NOMO-1 treated with dmso at 0.1 percent for 144 hours (cell line): ENCODE measurements around the gene SHD.

Source experiments
- DNase-seq: peaks from one replicate; lab custom pipeline; 2025; ENCODE audit not compliant: unreplicated experiment; lab: John Stamatoyannopoulos, UW

SHD gene

DNA sequence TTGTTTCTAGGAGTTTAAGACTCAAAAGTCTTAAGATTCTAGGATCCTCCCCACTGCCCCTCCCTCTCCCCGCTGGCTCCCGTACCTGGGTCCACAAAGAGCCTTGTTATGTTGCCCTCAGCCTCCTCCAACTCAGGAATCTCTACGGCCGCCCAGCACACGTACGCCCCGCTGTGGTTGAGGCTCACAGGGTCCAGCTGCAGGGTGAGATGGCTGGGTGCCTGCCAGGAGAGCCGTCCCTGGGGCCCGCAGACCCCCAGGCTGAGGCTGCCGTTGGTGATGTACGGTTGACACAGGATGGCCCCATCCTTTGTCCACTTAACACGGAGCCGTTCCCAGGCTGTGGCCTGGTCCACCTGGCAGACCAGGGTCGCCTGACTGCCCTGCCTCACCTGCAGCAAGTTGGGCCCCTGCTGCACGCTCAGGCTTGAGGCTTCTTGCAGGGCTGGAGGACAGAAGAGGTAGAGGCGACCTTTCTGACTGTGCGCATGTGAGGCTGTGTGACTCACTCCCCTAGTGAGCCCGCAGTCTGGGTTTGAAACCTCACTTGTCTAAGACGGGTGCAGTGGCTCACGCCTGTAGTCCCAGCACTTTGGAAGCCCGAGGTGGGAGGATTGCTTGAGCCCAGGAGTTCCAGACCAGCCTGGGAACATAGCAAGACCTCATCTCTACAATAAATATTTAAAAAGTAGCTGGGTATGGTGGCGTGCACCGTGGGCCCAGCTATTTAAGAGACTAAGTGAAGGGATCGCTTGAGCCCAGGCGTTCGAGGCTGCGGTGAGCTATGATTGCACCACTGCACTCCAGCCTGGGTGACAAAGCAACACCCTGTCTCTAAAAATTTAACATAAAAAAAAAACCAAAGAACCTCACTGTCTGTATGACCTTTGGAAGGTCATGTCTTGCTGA is 19.1 kb downstream of the SHD start:
- DNase-seq, result no peak

DNA sequence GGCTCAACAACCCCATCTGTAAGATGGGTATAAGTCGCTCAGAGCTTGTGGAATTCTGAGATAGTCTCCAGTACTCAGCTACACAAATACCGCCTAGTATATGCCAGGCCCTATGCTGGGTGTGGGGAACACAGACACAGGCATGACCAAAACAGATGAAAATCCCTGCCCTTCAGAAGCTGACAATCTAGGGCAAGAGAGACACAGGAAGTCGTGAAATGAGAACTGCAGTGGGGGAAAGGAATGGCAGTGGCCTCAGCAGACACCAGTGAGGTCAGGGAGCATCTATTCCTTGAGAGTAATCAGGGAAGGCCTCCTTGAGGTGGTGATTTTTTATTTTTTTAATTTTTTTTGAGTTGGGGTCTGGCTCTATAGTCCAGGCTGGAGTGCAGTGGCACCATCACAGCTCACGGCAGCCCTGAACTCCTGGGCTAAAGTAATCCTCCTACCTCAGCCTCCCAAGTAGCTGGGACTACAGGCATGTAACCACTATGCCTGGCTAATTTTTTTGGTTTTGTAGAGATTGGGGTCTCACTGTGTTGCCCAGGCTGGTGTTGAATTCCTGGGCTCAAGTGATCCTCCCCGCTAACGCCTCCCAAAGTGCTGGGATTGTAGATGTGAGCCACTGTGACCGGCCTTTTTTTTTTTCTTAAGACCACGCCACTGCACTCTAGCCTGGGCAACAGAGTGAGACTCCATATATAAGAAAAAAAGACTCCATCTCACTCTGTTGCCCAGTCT is 19.9 kb downstream of the SHD start:
- DNase-seq, result no peak

DNA sequence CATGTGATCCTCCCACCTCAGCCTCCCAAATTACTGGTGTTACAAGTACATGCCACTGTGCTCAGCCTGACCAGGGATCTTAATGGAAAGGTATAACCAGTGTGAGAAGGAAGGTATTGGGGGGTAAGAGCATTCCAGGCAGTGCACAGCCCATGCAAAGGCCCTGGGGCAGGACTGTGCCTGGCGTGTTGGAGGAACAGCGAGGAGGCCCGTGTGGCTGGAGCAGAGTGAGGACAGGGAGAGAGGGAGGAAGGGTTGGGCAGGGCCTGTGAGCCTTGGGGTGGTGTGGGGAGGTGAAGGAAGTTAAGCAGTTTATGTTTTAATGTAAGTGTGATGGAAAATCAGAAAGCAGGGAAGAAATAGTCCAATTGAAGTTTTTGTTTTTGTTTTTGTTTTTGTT is 21.5 kb downstream of the SHD start:
- no peak for DNase-seq

DNA sequence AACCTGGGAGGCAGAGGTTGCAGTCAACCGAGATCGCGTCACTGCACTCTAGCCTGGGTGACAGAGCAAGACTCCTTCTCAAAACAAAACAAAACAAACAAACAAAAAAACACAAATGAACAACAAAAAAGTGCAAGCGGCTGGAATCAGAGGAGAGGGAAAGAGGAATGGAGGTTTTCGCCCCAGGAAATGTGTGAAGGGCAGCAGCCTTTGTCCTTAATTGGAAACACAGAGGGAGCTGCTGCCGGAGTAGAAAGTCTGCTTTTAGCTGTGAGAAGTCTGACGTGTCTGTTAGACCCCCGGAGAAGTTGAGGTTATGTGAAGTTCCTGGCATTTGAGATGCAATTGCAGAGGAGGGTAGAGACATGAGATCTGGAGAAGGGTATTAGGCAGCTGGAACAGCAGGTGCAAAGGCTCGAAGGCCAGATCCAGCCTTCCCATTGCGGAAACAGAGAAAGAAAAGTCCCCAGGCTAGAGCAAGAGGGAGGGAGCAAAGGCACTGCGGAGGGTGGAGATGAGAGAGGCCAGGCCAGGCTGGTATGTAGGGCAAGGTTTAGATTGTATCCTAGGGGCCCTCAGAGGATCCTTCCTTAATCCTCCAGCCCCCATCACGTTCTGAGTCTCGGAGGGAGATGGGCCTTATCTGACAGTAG is 22.6 kb downstream of the SHD start:
- DNase-seq, result no peak

DNA sequence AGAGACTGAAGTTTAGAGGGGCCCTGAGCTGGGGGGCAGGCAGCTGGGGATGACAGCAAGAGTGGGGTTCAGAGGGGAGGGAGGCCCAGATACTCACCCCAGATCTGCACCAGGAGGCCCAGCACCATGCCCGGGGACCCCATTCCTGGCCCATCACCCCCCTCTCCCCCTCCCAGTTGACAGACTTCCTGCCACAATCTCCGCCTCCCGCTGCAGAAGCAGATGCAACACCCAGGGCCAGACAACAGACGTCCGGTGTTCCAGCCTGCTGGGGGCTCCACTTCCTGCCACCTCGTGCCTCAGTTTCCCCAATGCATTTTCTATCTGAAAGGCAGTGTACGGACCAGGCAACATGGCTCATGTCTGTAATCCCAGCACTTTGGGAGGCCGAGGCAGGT is 23.2 kb downstream of the SHD start, which contains the start of gene TMIGD2:
Gene TMIGD2 (minus strand): TSS at position 147 of the 398 bp plus-strand sequence. CDS start 4 bp downstream, at position 143.
- no peak for DNase-seq

DNA sequence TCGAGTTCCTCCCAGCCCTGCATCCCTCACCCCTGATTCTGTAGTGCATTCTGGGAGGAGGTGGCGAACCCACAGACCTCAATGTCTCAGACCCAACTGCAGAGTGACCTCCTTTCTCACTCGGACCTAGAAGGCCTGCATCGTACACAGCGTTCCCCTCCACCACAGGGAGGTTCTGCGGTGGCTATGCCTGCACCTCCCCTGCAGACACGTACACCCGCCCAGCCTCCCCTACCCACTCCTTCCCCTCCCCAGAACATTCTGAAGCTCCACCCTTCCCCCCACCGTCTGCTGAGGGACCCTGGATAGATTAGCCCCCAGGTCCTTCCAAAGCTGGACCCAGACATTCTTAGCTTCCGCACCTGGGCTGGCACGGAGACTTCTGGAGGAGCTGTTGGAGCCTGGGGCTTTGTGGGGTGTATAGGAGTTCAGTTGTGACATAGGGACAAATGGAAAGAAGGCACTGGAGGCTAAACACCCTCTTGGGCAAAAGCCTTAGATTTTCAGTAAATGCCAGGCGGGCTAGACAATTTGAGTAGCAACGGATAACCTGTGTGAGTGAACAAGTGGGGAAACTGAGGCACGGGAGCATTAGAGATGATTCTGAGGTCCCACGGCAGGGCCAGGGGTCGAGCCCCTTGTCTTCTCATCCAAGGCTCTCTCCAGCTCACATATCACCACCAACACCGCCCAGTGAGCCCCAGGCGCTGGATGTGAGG is 24.9 kb downstream of the SHD start:
- DNase-seq, result no peak

DNA sequence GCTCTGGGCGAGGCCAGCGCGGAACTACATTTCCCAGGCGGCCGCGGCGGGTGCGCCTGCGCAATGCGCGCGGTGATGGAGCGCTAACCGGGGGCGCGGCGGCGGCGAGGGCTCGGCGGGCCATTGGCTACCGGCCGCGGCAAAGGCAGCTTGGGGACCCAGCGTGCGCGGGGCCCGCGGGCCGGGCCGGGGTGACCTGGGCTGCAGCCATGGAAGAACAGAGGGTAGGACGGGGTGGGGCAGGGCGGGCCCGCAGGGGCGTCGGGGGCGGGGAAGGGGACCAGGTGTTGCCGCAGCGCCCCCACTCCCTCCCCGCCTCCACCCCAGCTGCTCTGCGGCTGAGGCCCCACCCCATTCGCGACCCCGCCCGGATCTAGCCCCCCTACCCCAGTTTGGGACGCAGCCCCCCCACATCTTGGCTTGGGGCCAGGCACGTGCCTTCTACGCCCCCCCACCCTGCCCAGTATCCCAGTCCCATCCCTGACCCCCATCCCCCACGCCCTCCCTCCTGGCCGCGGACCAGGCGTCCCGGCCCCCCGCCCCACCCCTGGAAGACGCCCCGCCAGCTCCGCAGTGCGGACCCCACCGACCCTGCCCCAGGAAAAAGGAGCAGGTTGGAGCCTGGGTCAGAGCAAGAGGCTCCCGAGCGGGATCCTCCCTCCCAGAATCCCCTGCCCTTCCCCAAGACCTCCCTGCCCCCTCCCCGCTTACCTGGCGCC is 25.6 kb downstream of the SHD start, which contains the start of gene FSD1:
Gene FSD1 (plus strand): TSS at position 61 of the 719 bp plus-strand sequence. CDS start 149 bp downstream, at position 210.
- DNase-seq, result peak; percentile 12

DNA sequence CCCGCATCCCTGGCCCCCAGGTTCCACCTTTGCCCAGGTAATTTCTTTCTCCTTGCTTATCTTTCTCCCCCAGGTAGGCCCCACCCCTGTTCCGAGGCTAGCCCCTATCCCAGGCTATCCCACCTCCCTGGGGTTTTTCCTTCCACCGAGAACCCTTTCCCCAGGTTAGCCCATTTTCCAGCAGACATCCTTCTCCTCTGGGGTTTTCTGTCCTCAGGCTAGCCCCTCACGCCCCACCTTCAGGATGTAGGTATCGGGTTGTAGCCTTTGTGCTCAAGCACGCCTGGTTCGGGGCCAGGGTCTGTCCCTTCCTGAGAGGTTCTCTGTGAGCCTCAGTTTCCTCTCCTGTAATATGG is 26.2 kb downstream of the SHD start:
- DNase-seq, result no peak

DNA sequence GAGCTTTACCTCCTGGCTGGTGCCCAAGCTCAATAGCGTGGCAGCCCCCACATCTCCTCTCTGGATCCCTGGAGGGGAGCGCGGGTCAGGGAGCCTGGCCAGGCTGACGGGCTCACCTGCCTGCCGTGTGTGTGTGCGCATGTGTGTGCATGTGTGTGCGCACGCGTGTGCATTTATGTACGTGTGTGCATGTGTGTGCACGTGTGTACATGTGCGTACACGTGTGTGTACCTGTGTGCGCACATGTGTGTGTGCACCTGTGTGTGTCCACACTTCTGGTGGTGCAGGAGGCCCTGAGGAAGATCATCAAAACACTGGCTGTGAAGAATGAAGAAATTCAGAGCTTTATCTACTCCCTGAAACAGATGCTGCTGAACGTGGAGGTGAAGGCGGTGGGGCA is 26.6 kb downstream of the SHD start:
- DNase-seq, result no peak

DNA sequence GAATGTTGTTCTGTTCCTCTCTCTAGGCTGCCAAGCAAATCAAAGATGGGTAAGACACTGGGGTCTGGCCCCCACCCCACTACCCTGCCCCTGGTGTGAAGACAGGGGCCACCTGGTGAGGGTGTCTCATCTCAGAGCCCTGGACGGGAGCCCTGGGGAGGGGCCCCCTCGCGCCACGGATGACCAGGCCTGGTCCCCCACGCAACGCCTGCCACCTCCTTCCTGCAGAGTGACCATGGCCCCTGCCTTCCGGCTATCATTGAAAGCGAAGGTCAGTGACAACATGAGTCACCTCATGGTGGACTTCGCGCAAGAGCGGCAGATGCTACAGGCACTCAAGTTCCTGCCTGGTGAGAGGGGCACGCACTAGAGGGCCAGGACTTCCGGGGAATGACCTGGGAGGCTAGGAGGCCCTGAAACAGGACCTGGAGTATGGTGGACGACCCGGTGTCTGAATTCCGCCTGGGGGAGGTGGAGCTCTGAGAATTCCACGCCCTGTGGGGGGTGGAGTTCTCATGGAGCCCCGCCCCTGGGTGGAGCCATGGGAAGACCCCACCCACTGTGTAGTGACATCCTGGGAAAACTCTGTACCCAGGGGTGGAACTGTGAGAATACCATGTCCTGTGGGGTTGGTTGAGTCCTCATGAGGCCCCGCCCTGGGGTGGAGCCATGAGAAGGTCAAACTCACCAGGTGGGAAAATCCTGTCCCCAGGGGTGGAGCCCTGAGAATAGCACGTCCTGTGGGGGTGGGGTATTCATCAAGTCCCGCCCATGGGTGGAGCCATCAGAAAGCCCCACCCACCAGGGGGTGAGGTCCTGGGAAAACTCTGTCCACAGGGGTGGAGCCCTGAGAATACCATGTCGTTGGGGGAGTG is 31.4 kb downstream of the SHD start:
- no peak for DNase-seq

DNA sequence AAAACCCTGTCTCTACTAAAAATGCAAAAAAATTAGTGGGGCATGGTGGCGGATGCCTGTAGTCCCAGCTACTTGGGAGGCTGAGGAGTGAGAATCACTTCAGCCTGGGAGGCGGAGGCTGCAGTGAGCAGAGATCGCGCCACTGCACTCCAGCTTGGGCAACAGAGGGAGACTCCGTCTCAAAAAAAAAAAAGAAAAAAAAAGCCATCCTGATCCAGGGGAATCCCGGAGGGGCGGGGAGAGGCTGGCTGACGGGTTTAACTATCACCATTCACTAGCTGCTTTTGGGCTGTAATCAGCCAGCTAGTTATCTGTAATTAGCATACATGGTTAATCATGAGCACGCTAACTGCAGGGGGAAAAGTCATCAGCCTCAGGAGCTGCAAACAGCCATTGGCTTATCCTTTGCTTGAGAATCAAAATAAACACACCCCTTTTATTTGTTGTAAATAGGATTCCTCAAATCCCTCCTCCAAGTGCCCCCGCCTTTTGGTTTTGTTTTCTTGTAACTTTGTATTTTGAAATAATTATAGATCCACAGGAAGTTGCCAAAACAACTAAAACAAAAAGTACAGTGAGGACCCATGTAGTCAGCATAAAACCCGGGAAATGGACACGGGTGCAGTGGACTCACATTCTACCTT is 34.9 kb downstream of the SHD start:
- DNase-seq, result no peak

DNA sequence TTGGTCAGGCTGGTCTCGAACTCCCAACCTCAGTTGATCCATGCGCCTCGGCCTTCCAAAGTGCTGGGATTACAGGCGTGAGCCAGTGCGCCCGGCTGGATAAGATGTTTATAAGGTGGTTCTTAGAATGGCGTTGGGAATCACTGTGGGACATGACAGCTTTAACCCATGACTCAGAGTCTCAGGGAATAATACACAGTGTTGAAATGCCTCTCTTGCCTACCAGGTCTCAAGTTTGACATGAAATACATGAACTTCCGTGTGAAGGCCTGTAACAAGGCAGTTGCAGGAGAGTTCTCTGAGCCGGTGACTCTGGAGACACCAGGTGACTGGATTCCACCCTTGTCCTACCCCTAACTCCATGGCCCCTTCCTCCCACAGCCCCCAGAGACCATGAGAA is 37.9 kb downstream of the SHD start:
- no peak for DNase-seq

DNA sequence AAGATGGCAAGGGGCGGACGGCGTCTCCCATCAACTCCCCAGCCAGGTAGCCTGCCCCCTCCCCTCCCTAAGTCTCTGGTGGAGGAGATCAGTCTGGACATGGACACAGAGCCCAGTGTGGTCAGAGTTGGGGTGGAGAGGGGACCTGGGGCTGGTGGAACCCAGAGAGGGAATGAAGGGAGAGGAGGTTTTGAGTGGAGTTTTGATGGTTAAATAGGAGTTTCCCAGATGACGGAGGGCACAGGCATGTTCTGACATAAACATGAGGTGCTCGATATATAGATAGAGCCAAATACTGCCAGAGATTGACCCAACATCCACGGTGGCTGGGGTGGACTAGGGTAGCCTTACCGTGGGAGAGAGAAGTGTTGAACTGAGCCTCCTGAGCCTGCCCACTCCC is 39.4 kb downstream of the SHD start:
- no peak for DNase-seq

DNA sequence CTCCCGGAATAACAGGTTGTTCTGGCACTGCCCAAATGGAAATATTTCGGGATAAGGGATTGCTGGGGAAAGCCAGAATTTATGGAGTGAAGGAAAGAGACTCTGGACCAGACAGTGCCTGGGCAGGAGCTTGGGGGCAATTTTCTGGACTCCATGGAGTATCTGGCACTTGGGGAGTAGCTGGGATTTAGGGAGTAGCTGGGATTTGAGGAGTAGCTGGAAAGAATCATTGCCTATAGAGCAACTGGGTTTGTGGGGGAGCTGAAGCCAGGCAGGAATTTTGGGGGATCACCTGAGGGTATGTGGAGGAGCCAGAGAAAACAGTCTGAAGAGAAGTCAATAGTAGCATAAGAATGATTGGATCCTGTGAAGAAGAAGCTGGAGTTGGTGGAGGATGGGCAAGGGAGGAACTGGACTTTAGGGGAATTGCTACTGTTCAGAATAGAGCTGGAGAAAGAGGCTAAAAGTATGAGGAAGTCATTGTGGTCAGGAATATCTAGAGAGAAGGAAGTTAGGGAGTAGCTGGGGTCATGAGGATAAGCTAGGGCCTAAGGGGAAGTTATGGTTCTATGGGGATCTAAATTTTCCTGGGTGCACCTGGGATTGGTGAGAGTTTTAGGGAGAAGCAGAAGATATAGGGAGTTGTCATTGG is 40.1 kb downstream of the SHD start:
- no peak for DNase-seq

DNA sequence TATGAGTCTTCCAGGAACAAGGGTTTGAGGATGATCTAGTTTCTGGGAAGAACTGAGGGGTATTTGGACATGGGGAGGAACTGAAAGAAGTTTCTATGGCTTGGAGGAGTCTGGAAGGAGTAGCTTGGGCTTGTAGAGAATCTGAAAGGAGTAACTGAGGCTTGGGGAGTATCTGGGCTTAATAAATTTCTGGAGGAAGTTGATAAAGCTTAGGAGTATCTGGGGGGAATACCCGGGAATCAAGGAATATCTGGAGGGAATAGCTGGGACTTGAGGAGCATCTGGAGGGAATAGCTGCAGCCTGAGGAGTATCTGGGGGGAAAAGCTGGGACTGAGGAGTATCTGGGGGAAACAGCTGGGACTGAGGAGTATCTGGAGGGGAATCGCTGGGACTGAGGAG is 41.4 kb downstream of the SHD start:
- no peak for DNase-seq

DNA sequence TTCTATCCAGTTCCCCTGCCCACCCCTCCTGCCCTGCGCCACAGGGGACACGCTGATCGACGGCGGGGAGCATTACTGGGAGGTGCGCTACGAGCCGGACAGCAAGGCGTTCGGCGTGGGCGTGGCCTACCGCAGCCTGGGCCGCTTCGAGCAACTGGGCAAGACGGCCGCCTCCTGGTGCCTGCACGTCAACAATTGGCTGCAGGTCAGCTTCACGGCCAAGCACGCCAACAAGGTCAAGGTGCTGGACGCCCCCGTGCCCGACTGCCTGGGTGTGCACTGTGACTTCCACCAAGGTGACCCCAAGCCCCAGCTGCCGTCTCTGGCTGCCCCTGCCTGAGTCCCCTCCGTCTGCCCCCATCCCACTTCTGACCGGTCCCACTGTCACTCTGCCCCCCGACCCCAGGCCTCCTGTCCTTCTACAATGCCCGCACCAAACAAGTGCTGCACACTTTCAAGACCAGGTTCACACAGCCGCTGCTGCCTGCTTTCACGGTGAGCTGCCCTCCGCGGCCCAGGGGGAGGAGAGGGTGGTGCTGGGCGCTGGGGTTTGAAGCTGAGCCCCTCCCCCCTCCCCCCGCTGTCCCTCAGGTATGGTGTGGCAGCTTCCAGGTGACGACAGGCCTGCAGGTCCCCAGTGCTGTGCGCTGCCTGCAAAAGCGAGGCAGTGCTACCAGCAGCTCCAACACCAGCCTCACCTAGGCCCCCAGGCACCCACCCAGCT is 44.0 kb downstream of the SHD start:
- no peak for DNase-seq

DNA sequence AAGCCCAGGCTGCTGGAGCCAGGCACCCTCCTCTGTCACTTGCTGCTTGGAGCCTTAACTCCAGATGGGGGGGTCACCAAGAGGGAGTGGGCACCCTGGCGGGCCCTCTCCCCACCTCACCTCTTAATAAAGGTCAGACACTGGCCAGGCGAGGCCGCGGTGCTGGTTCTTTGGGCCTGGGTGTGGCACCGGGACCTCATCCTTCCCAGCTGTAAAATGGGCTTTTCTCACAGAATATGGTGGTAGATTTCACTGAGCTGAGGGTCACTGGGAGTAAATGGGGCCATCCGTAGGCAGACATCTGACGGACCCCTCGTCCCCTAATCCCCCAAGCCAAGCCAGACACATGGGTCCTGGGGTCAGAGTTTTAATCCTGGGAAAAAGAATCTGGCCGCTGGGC is 44.6 kb downstream of the SHD start:
- no peak for DNase-seq

DNA sequence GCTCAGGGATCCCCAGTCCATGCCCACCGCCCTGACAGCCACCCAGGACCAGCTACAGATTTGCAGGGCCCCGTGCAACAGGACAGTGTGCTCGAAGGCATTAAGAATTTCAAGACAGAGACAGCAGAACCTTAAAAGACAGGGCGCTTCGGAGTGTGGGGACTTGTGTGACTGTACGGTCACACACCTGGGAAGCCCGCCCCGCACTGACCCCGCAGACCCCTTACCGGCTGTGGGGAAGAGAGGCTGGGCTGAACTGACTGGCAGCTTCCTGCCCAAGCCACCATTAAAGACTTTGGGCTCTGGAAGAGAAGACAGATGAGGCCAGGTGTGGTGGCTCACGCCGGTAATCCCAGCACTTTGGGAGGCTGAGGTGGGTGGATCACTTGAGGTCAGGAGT is 45.2 kb downstream of the SHD start:
- no peak for DNase-seq
